AG04450 (cell line): Measurements from ENCODE around the gene SHC2. TPM values are rescaled to one million over a fixed set of nuclear protein-coding genes. Genes with fewer than 3 reads are reported as not detected.
A peak's percentile ranks its signal among the peaks of the same experiment; 100 is the strongest.

Source experiments
- CTCF ChIA-PET: fragments of 300-600, 350-600 bp; formaldehyde crosslinking; extraction: SDS; loops from one replicate; lab custom pipeline; 2022; ENCODE audit warnings: antibody characterized with exemption, inconsistent platforms; lab: Charles Lee
- POLR2A ChIA-PET: fragments of 350-600 bp; formaldehyde crosslinking; extraction: SDS; loops from one replicate; lab custom pipeline; 2021; ENCODE audit warnings: antibody characterized with exemption, inconsistent platforms; lab: Yijun Ruan, JAX
- DNase-seq: peaks from one replicate; pipeline ENCODE4 v3.0.0-alpha.2; 2011; ENCODE audit warnings: low read depth, low spot score
- H3K27ac ChIP-seq: one replicate; pipeline ENCODE4 v1.5.1; 2012; ENCODE audit warnings: low read depth, low read length, control low read depth
- H3K27me3 ChIP-seq: one replicate; pipeline ENCODE4 v1.6.0; 2012; ENCODE audit warnings: low read length; ENCODE audit not compliant: control insufficient read depth, insufficient read depth
- H3K4me3 ChIP-seq: 2 replicates; pipeline ENCODE4 v1.5.1; 2011; ENCODE audit warnings: mild to moderate bottlenecking, low read depth, low read length, control low read depth
- H3K9me3 ChIP-seq: 2 replicates; pipeline ENCODE4 v1.5.1; 2012; ENCODE audit warnings: low read length; ENCODE audit not compliant: control insufficient read depth, insufficient read depth
- CTCF ChIP-seq: IDR thresholded peaks from 2 replicates; pipeline ENCODE4 v1.5.1; 2011; ENCODE audit warnings: low read depth, low read length, control low read depth, inconsistent platforms
- polyA plus RNA-seq: library from polyadenylated mRNA; depleted of rRNA; stranded (reverse); fragments of >200 nt; gene quantifications from 2 replicates; pipeline ENCODE4 v1.2.3, GENCODE V29; 2011

The SHC2 gene
- polyA plus RNA-seq, 1 experiment: 1.3 TPM

- Histone ChIP-seq H3K4me3 (no peak overlapping the region), H3K27me3 (peaks cover 22% of the 10 kb centered on the region), H3K9me3 (peaks cover 18% of the 10 kb centered on the region; the same call in 1 of the 2 replicates), H3K27ac (no peak overlapping the region)
- ChIA-PET POLR2A (no interaction called here), CTCF (interaction anchor here (1.3 to 2.5 kb wide), 2 partner anchors 9 to 11 kb away, joined by 4 to 16 read pairs; no protein-coding TSS in a partner anchor)
- DNase-seq: no peak
- peak; percentile 68 for TF ChIP-seq CTCF
These were observed 34.7 kb upstream of the SHC2 start for GRCh38 chr19:495402-496111.

GRCh38 chr19:495081-495401, 34.2 kb upstream of the SHC2 start:
- CTCF ChIA-PET: interaction anchor here (1.3 to 2.5 kb wide), 2 partner anchors 10 to 11 kb away, joined by 4 to 16 read pairs; no protein-coding TSS in a partner anchor
- no peak for DNase-seq
- H3K27me3 ChIP-seq: peaks cover 22% of the 10 kb centered on the region
- no peak overlapping the region for H3K27ac ChIP-seq
- H3K9me3 ChIP-seq: peaks cover 18% of the 10 kb centered on the region; the same call in 1 of the 2 replicates
- POLR2A ChIA-PET: no interaction called here
- no peak overlapping the region for H3K4me3 ChIP-seq
- no peak for TF ChIP-seq CTCF

- no peak for TF ChIP-seq CTCF
- H3K27me3 ChIP-seq: peaks cover 21% of the 10 kb centered on the region
- ChIA-PET POLR2A (no interaction called here), CTCF (interaction anchor here (2.5 kb wide), 1 partner anchor 12 kb away, joined by 16 read pairs; no protein-coding TSS in a partner anchor)
- no peak overlapping the region for H3K27ac ChIP-seq
- no peak for DNase-seq
- H3K4me3 ChIP-seq: no peak overlapping the region
- H3K9me3 ChIP-seq: peaks cover 18% of the 10 kb centered on the region; the same call in 1 of the 2 replicates
These were observed 33.6 kb upstream of the SHC2 start for GRCh38 chr19:494171-495080.

GRCh38 chr19:493391-494170, 32.7 kb upstream of the SHC2 start:
- no peak for TF ChIP-seq CTCF
- ChIA-PET POLR2A (no interaction called here), CTCF (interaction anchor here (2.5 kb wide), 1 partner anchor 13 kb away, joined by 16 read pairs; no protein-coding TSS in a partner anchor)
- peaks cover 15% of the 10 kb centered on the region for H3K27me3 ChIP-seq
- no peak overlapping the region for H3K27ac ChIP-seq
- DNase-seq: no peak
- H3K4me3 ChIP-seq: no peak overlapping the region
- H3K9me3 ChIP-seq: peaks cover 18% of the 10 kb centered on the region; the same call in 1 of the 2 replicates
